Measurements from ENCODE around the gene NOSIP.

The NOSIP gene

DNA sequence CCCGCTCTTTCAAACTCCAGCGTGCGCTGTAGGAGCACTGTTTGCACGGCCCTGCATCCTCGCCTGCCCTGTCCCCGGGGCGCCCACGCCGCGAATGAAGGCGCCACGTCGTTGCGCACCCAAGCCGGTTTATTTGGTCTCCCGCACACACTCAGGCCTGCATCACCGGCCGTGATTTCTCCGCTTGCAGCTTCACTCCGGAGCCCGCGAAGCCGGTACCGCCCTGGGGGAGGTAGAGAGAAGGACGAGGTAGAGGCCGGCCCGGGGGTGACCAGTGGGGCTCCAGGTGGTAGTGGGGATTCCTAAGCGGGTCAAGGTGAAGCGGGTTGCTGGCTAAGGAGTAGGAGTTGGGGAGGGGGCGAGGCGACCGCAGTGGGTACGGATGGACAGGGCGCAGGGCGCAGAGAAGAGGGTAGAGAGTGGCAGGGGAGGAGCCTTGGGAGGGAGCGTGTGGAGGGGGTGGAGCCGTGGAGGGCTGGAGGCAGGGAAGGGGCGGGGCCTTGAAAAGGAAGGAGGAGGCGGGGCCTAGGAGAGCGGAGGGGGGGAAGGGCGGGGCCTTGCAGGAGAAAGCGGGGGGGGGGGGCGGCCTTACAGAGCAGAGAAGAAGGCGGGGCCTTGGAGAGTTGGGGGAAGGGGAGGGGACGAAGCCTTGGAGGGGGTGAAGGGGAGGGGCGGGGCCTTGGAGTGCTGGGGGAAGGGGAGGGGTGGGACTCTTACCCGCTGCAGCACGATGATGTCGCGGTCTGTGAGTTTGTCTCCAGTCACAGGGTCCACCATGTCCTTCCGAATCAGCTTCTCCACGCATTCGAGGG is 24.6 kb downstream of the NOSIP start:
- peak; percentile 54 for DNase-seq (ENCODE audit: low spot score)
- H3K27me3 Mint-ChIP-seq (ENCODE audit: low read depth) = no peaks in the 10 kb centered on the region
- peaks cover 4% of the 10 kb centered on the region for H3K9me3 Mint-ChIP-seq
- H3K4me1 Mint-ChIP-seq (ENCODE audit: low read depth) = peaks cover 66% of the 10 kb centered on the region
- H3K36me3 Mint-ChIP-seq (ENCODE audit: low read depth) = peaks cover 69% of the 10 kb centered on the region
- H3K4me3 Mint-ChIP-seq = peak overlapping the region; percentile 68
- H3K27ac Mint-ChIP-seq = peak overlapping the region; percentile 91

DNA sequence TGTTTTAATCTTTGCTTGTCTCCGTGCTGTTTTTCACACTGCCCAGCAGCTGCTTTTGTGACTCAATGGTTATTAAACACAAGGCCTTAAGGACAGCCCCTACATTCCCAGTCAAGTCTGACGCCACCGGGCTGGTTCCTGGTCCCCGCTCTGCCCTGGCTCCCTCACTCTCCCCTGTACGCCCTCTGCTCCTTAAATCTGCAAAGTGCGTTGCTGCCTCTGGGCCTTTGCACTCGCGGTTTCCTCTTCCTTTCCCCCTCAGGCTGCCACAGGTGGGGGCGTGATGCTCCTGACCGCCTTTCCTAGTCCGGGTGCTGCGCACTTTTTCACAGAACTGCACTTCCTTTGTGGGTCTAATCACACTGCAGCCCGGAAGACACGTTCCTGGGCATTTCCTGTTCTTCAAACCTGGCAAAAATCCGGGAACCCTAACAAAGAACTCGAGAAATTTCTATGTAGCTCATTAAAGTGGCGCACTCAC is 25.6 kb downstream of the NOSIP start:
- DNase-seq (ENCODE audit: low spot score) = peak; percentile 56
- Mint-ChIP-seq H3K27me3 (ENCODE audit: low read depth) (no peaks in the 10 kb centered on the region), H3K27ac (peak overlapping the region; percentile 91), H3K4me3 (peak overlapping the region; percentile 68), H3K36me3 (ENCODE audit: low read depth) (peaks cover 61% of the 10 kb centered on the region), H3K4me1 (ENCODE audit: low read depth) (peaks cover 55% of the 10 kb centered on the region), H3K9me3 (peaks cover 4% of the 10 kb centered on the region)

DNA sequence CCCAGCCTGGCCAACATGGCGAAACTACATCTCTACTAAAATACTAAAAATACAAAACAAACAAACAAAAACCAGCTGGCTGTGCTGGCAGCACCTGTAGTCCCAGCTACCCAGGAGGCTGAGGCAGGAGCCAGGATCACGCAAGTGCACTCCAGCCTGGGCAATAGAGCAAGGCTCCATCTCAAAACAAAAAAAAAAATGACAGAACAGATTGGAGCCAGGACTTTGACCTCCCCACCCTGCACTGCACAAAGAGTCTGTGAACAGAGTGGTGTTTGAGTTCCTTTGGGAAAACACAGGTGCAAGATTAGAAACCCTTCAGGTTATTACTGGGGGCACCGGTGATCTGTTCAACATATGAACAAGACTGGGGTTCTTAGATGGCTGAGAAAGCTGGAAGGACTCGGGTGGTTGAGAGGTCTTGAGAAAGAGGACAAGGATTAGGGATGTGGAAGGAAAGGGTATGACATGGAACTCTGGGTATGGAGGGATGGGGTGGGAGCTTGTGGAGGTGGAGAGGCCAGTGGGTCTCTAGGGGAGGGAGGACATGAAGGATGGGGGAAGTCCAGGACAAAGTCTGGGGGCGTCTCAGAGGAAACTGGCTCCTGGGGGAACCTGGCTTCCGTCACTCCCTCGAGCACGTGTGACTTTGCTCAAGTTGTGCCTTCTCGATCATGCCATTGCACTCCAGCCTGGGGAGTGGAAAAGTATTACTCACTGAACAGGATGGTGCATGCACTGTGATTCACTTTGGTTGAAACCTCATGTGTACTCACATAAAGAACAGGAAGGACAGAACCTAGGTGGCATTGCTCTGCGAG is 26.7 kb downstream of the NOSIP start:
- Mint-ChIP-seq H3K9me3 (peaks cover 4% of the 10 kb centered on the region), H3K27ac (peak overlapping the region; percentile 91), H3K27me3 (ENCODE audit: low read depth) (no peaks in the 10 kb centered on the region), H3K4me3 (peak overlapping the region; percentile 79), H3K36me3 (ENCODE audit: low read depth) (peaks cover 54% of the 10 kb centered on the region), H3K4me1 (ENCODE audit: low read depth) (peaks cover 53% of the 10 kb centered on the region)
- peak; percentile 75 for DNase-seq (ENCODE audit: low spot score)

DNA sequence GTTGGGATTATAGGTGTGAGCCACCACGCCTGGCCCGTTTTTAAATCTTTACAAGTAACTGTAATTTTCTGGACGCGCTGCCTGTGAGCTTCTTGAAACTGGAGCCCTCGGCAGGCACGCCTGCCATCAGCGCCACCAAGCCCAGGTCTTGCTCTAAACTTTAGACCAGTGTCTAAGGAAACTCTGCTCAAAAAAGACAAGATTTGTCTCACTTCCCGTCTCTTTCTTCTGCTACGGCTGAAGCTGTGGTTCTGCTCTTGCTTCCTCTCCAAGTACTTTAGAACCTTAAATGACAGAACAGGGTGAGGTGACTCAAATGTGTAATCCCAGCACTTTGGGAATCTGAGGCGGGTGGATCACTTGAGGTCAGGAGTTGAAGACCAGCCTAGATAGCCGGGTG is 27.6 kb downstream of the NOSIP start:
- Mint-ChIP-seq H3K4me1 (ENCODE audit: low read depth) (peaks cover 50% of the 10 kb centered on the region), H3K4me3 (peak overlapping the region; percentile 88), H3K9me3 (peaks cover 4% of the 10 kb centered on the region), H3K27me3 (ENCODE audit: low read depth) (no peaks in the 10 kb centered on the region), H3K36me3 (ENCODE audit: low read depth) (peaks cover 48% of the 10 kb centered on the region), H3K27ac (peak overlapping the region; percentile 91)
- DNase-seq (ENCODE audit: low spot score) = no peak

DNA sequence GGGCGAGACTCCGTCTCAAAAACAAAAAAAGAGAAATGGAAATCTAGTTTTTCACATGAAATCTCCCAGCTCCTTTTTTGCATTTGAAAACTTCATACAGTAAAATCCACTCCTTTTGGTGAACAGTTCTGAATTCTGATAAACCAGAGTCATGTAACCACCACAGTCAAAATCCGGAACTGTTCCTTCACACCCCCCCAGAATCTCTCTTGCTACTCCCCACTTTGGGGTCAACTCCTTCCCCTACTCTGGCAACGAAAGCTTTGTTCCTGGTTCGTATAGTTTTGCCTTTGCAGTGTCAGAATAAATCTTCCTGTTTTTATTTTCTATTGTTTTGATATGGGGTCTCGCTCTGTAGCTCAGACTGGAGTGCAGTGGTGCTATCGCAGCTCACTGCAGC is 28.8 kb downstream of the NOSIP start:
- no peaks in the 10 kb centered on the region for H3K27me3 Mint-ChIP-seq (ENCODE audit: low read depth)
- H3K4me3 Mint-ChIP-seq = peak overlapping the region; percentile 3
- peaks cover 40% of the 10 kb centered on the region for H3K36me3 Mint-ChIP-seq (ENCODE audit: low read depth)
- peaks cover 4% of the 10 kb centered on the region for H3K9me3 Mint-ChIP-seq
- no peak for DNase-seq (ENCODE audit: low spot score)
- H3K27ac Mint-ChIP-seq = peak overlapping the region; percentile 11
- H3K4me1 Mint-ChIP-seq (ENCODE audit: low read depth) = peaks cover 50% of the 10 kb centered on the region

DNA sequence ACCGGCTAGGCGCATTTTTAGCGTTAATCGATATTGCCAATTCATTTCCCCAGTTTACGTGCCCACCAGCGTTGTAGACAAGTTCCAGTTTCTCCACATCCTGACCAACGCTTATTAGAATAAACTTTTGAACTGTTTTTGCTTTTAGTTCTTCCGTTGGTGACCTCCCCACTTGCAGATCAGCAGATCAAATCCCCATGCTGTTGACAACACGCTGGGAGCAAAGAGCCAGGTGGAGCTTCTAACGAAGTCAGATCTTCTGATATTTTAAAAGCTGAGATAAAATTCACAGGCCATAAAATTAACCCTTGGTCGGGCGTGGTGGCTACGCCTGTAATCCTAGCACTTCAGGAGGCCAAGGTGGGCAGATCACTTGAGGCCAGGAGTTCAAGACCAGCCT is 31.3 kb downstream of the NOSIP start:
- peak overlapping the region; percentile 54 for H3K4me3 Mint-ChIP-seq
- H3K27ac Mint-ChIP-seq = peak overlapping the region; percentile 90
- no peaks in the 10 kb centered on the region for H3K27me3 Mint-ChIP-seq (ENCODE audit: low read depth)
- H3K36me3 Mint-ChIP-seq (ENCODE audit: low read depth) = peaks cover 23% of the 10 kb centered on the region
- no peaks in the 10 kb centered on the region for H3K9me3 Mint-ChIP-seq
- no peak for DNase-seq (ENCODE audit: low spot score)
- peaks cover 41% of the 10 kb centered on the region for H3K4me1 Mint-ChIP-seq (ENCODE audit: low read depth)

DNA sequence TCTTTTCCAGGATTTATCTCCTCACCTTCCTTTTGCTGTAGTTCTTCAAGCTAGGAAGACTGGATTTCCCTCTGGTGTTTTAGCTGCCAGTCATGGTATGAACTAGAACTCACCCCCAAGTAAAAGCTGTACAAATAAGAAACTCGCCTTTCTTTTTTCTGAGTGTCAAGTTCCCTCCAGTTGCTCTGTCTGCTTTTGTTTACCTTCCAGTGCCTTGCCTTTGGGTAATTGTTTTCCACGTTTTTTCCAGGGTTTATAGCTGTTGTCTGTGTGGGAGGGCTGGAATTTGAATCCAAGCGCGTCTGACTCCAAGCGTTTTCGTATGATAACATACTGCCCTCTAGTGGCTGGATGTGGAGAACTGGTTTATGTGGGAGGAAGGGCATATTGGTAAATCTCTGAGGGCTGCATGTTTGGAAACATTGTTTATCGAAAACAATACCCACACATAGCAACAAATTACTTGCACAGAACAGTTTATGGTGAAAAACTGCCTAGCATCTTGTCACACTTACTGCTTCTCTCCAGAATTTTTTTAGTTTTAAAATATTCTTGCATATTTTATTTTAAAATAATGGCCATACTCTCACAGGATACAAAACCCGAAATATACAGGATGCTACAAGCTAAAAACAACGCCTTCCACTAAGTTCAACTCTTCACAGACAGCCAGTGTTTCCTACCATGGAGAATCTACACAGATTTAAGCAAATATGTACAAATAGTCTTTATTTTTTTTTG is 33.4 kb downstream of the NOSIP start:
- Mint-ChIP-seq H3K4me3 (peak overlapping the region; percentile 75), H3K9me3 (no peaks in the 10 kb centered on the region), H3K36me3 (ENCODE audit: low read depth) (peaks cover 10% of the 10 kb centered on the region), H3K27me3 (ENCODE audit: low read depth) (no peaks in the 10 kb centered on the region), H3K4me1 (ENCODE audit: low read depth) (peaks cover 26% of the 10 kb centered on the region), H3K27ac (peak overlapping the region; percentile 76)
- DNase-seq (ENCODE audit: low spot score) = peak; percentile 63

DNA sequence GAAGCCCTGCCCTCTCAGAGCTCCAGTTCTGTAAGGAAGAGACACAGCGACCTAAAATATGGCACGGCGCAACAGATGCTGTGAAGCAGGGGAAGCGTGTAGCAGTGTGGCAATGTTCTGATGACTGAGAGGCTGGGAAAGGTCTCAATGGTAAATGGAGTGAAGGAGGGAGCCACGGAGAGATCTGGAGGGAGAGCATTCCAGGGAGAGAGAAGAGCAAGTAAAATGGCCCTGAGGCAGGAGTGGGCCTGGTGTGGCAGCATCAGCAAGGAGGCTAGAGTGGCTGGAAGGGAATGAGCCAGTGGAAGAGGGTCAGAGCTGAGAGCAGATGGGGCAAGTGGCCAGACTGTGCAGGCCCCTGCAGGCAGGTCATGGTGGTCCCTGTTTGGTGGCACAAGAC is 36.2 kb downstream of the NOSIP start:
- Mint-ChIP-seq H3K9me3 (no peaks in the 10 kb centered on the region), H3K27ac (peak overlapping the region; percentile 46), H3K27me3 (ENCODE audit: low read depth) (no peaks in the 10 kb centered on the region), H3K36me3 (ENCODE audit: low read depth) (peaks cover 2% of the 10 kb centered on the region), H3K4me1 (ENCODE audit: low read depth) (peaks cover 19% of the 10 kb centered on the region), H3K4me3 (no peak overlapping the region)
- DNase-seq (ENCODE audit: low spot score) = no peak

DNA sequence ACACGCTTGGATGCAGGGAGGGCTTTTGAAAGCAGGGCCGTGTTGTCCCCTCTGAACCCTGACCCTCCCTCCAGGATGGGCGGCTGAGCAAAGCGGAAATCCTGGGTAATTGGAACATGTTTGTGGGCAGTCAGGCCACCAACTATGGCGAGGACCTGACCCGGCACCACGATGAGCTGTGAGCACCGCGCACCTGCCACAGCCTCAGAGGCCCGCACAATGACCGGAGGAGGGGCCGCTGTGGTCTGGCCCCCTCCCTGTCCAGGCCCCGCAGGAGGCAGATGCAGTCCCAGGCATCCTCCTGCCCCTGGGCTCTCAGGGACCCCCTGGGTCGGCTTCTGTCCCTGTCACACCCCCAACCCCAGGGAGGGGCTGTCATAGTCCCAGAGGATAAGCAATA is 37.3 kb downstream of the NOSIP start:
- no peaks in the 10 kb centered on the region for H3K36me3 Mint-ChIP-seq (ENCODE audit: low read depth)
- H3K27ac Mint-ChIP-seq = no peak overlapping the region

DNA sequence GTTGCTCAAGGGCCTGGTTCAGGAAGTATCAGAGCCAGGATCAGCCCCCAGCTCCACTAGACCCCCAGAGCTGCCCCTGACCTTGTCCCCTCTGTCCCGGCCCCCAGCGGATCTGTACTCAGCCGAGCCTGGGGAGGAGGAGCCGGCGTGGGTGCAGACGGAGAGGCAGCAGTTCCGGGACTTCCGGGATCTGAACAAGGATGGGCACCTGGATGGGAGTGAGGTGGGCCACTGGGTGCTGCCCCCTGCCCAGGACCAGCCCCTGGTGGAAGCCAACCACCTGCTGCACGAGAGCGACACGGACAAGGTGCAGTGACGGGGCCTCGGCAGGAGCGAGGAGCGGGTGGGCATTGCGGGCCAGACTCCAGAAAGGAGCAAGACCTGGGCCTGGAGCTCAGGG is 37.9 kb downstream of the NOSIP start:
- Mint-ChIP-seq H3K4me1 (ENCODE audit: low read depth) (peaks cover 13% of the 10 kb centered on the region), H3K36me3 (ENCODE audit: low read depth) (no peaks in the 10 kb centered on the region), H3K4me3 (no peak overlapping the region), H3K9me3 (no peaks in the 10 kb centered on the region), H3K27ac (no peak overlapping the region), H3K27me3 (ENCODE audit: low read depth) (no peaks in the 10 kb centered on the region)
- no peak for DNase-seq (ENCODE audit: low spot score)

More for the DNA sequence above, 37.3 kb downstream of the NOSIP start:
- H3K27me3 Mint-ChIP-seq (ENCODE audit: low read depth) = no peaks in the 10 kb centered on the region
- no peaks in the 10 kb centered on the region for H3K9me3 Mint-ChIP-seq
- no peak for DNase-seq (ENCODE audit: low spot score)
- peaks cover 13% of the 10 kb centered on the region for H3K4me1 Mint-ChIP-seq (ENCODE audit: low read depth)
- no peak overlapping the region for H3K4me3 Mint-ChIP-seq

DNA sequence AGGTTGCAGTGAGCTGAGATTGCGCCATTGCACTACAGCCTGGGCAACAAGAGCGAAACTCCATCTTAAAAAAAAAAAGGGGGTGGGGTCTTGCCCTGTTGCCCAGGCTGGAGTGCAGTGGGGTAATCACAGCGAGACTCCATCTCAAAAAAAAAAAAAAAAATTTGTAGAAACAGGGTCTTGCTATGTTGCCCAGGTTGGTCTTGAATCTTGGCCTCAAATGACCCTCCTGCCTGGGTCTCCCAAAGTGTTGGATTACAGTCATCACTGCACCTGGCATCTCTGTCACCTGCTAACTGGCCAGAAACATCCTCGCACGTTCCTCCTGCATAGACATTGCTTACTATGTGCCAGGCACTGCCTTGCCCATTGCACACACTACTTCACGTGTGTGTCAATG is 38.4 kb downstream of the NOSIP start:
- Mint-ChIP-seq H3K4me1 (ENCODE audit: low read depth) (peaks cover 8% of the 10 kb centered on the region), H3K4me3 (no peak overlapping the region), H3K27ac (no peak overlapping the region), H3K27me3 (ENCODE audit: low read depth) (no peaks in the 10 kb centered on the region), H3K36me3 (ENCODE audit: low read depth) (no peaks in the 10 kb centered on the region), H3K9me3 (no peaks in the 10 kb centered on the region)
- no peak for DNase-seq (ENCODE audit: low spot score)

DNA sequence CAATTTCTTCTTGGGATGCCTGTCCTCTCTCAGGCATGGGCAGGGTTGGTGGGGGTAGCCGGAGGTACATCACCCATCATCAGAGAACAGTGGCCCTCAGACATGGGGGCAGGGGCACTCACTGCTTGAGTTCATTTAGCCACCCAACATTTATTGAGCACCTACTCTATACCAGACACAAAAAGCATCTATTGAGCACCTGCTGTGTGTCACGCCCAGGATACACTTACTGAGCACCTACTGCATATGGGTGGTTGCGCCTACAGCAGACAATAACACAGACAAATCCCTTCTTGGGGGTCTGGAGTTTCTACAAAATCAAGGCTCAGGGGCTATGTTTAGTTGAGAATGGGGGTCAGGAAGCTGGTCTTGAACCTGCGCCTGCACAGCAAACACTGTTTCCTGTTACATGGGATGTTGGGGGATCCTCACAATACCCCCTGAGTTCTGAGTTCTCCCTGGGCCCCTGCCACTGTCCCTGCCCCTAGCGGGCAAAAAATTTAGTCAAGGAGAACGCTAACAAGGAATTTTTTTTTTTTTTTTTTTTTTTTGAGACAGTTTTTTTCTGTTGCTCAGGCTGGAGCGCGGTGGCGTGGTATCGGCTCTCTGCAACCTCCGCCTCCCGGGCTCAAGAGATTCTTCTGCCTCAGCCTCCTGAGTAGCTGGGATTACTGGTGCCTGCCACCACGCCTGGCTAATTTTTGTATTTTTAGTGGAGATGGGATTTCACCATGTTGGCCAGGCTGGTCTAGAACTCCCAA is 41.0 kb downstream of the NOSIP start:
- no peak for DNase-seq (ENCODE audit: low spot score)

DNA sequence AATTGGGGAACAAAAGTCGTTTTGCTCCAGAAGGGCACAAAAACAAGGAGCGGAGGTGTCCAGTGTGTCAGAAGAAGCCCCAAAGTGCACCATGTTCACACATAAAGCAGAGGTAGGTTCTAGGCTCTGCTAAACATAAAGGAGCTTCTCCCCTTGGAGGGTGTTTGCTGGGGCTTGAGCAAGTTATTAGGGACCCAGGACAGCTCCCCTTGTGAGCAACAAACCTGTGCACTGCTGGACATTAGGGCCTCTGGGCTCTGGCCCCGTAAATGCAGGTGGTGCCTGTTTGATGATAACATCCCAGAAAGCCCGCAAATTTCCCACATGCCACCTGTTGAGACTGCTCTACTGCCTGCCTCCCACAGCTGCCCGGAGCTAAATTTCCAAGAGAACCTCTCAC is 41.7 kb downstream of the NOSIP start:
- Mint-ChIP-seq H3K27ac (no peak overlapping the region), H3K36me3 (ENCODE audit: low read depth) (no peaks in the 10 kb centered on the region), H3K27me3 (ENCODE audit: low read depth) (peaks cover 3% of the 10 kb centered on the region), H3K4me1 (ENCODE audit: low read depth) (peaks cover 16% of the 10 kb centered on the region), H3K4me3 (no peak overlapping the region), H3K9me3 (no peaks in the 10 kb centered on the region)
- DNase-seq (ENCODE audit: low spot score) = no peak

More for the DNA sequence above, 41.0 kb downstream of the NOSIP start:
- no peaks in the 10 kb centered on the region for H3K36me3 Mint-ChIP-seq (ENCODE audit: low read depth)
- H3K27me3 Mint-ChIP-seq (ENCODE audit: low read depth) = peaks cover 3% of the 10 kb centered on the region
- H3K4me1 Mint-ChIP-seq (ENCODE audit: low read depth) = peaks cover 18% of the 10 kb centered on the region
- H3K27ac Mint-ChIP-seq = no peak overlapping the region
- H3K4me3 Mint-ChIP-seq = no peak overlapping the region
- H3K9me3 Mint-ChIP-seq = no peaks in the 10 kb centered on the region

Measured in T-helper 2 cell treated with Interferon-gamma antibody and Interleukin-4, amounts not matched to agents 5 μg/mL and 100 μg/mL, for 36 hours (primary cell).